CD14-positive monocyte (primary cell): ENCODE data around the gene PTPRR. TPM values are rescaled to one million over a fixed set of nuclear protein-coding genes. Genes with fewer than 3 reads are reported as not detected.

ENCODE experiments used
- DNase-seq, 3 donors: peaks; one replicate each; pipeline ENCODE4 v3.0.0-alpha.2; 2011 to 2022
- H2AFZ ChIP-seq: 2 replicates; pipeline ENCODE4 v1.6.0; 2012; ENCODE audit warnings: mild to moderate bottlenecking, low read depth, low read length, inconsistent platforms; ENCODE audit not compliant: insufficient read depth, poor library complexity, severe bottlenecking
- H3K27ac ChIP-seq, 2 donors: 1 replicate in 1 of 2; 2 replicates in 1 of 2; pipeline ENCODE4 v1.5.1; 2012 to 2013; ENCODE audit warnings: low read length in 2 of 2, control low read depth in 1 of 2, inconsistent platforms in 1 of 2, low read depth in 1 of 2, mild to moderate bottlenecking in 1 of 2
- H3K27me3 ChIP-seq, 2 donors: one replicate each; pipeline versions ENCODE4 v1.6.0 to v1.6.1; 2011 to 2013; ENCODE audit warnings: low read length in 2 of 2; ENCODE audit not compliant: control insufficient read depth in 2 of 2, insufficient read depth in 2 of 2
- H3K36me3 ChIP-seq, 2 donors: replicated peaks in 1 of 2; 1 replicate in 1 of 2; 2 replicates in 1 of 2; pipeline versions ENCODE4 v1.5.1 to v1.6.1; 2012 to 2013; ENCODE audit warnings: low read length in 2 of 2, control low read depth in 1 of 2, inconsistent platforms in 1 of 2, mild to moderate bottlenecking in 1 of 2; ENCODE audit not compliant: insufficient read depth in 2 of 2, control insufficient read depth in 1 of 2
- H3K4me1 ChIP-seq, 2 donors: 1 replicate in 1 of 2; 2 replicates in 1 of 2; pipeline versions ENCODE4 v1.5.1 to v1.6.1; 2012 to 2013; ENCODE audit warnings: low read length in 2 of 2, control low read depth in 1 of 2, inconsistent platforms in 1 of 2, mild to moderate bottlenecking in 1 of 2, moderate library complexity in 1 of 2; ENCODE audit not compliant: insufficient read depth in 2 of 2, control insufficient read depth in 1 of 2
- H3K4me2 ChIP-seq: replicated peaks from 2 replicates; pipeline ENCODE3; 2012; ENCODE audit warnings: low read length, moderate library complexity, mild to moderate bottlenecking; ENCODE audit not compliant: poor library complexity, severe bottlenecking; ENCODE audit errors: extremely low read depth
- H3K4me3 ChIP-seq, 3 experiments: fragments of 200-600 bp in 1 of 3; sonication (generic) in 1 of 3; replicated peaks in 1 of 3; 1 replicate in 2 of 3; 2 replicates in 1 of 3; pipeline ENCODE4 v1.5.1; 2011 to 2013; ENCODE audit warnings: low read length in 3 of 3, mild to moderate bottlenecking in 3 of 3, control low read depth in 2 of 3, low read depth in 2 of 3, inconsistent platforms in 1 of 3, moderate library complexity in 1 of 3
- H3K79me2 ChIP-seq: 2 replicates; pipeline ENCODE4 v1.6.0; 2012; ENCODE audit warnings: mild to moderate bottlenecking, control low read depth, inconsistent platforms, low read length, moderate library complexity; ENCODE audit not compliant: insufficient read depth
- H3K9ac ChIP-seq: 2 replicates; pipeline ENCODE4 v1.6.0; 2017; ENCODE audit warnings: low read length, mild to moderate bottlenecking; ENCODE audit not compliant: insufficient read depth, poor library complexity, severe bottlenecking
- H3K9me3 ChIP-seq, 2 donors: replicated peaks in 1 of 2; 1 replicate in 1 of 2; 2 replicates in 1 of 2; pipeline versions ENCODE4 v1.5.1 to v1.6.1; 2012 to 2013; ENCODE audit warnings: low read length in 2 of 2, control low read depth in 1 of 2; ENCODE audit not compliant: control insufficient read depth in 1 of 2, insufficient read depth in 1 of 2
- H4K20me1 ChIP-seq: 2 replicates; pipeline ENCODE4 v1.6.0; 2012; ENCODE audit warnings: mild to moderate bottlenecking, low read length, control low read depth, moderate library complexity; ENCODE audit not compliant: insufficient read depth
- H3K27ac Mint-ChIP-seq, 7 donors: one replicate each; pipeline ENCODE4 v1.8.0; 2020; ENCODE audit warnings: mild to moderate bottlenecking in 7 of 7, mixed read lengths in 7 of 7, moderate library complexity in 6 of 7, inconsistent platforms in 2 of 7
- H3K27me3 Mint-ChIP-seq, 3 donors: one replicate each; pipeline ENCODE4 v1.8.0; 2021 to 2022; ENCODE audit warnings: low read depth in 3 of 3, mild to moderate bottlenecking in 3 of 3, mixed read lengths in 3 of 3, moderate library complexity in 3 of 3, inconsistent platforms in 1 of 3
- H3K36me3 Mint-ChIP-seq, 2 donors: one replicate each; pipeline ENCODE4 v1.8.0; 2020; ENCODE audit warnings: mixed read lengths in 2 of 2, inconsistent platforms in 1 of 2, mild to moderate bottlenecking in 1 of 2
- H3K4me1 Mint-ChIP-seq: one replicate; pipeline ENCODE4 v1.8.0; 2020; ENCODE audit warnings: mild to moderate bottlenecking, mixed read lengths
- H3K4me3 Mint-ChIP-seq, 2 donors: one replicate each; pipeline ENCODE4 v1.8.0; 2020; ENCODE audit warnings: mild to moderate bottlenecking in 2 of 2, mixed read lengths in 2 of 2, moderate library complexity in 1 of 2
- H3K9me3 Mint-ChIP-seq, 7 donors: one replicate each; pipeline ENCODE4 v1.8.0; 2020 to 2022; ENCODE audit warnings: mixed read lengths in 7 of 7, mild to moderate bottlenecking in 6 of 7, moderate library complexity in 6 of 7, inconsistent platforms in 2 of 7
- CTCF ChIP-seq: fragments of 200-600 bp; IDR thresholded peaks from one replicate; pipeline ENCODE4 v1.8.0; 2022; ENCODE audit warnings: antibody characterized with exemption, mild to moderate bottlenecking
- WGBS: methylation state at CpG from one replicate; pipeline ENCODE4 v1.1.5; 2013; ENCODE audit warnings: missing lambda C conversion rate; ENCODE audit not compliant: insufficient coverage; 5-methylcytosine and 5-hydroxymethylcytosine counted together
- intact Hi-C, 2 donors: fragments of 100-400 bp; cut with micrococcal nuclease; formaldehyde crosslinking; loops; one replicate each; pipeline versions ENCODE4 v1.15.0 to v1.15.1; 2023
- polyA plus RNA-seq, 3 donors: library from polyadenylated mRNA; depleted of rRNA in 1 of 3; unstranded in 2 of 3; stranded (reverse) in 1 of 3; fragments of 300-500 nt in 2 of 3; fragments of >200 nt in 1 of 3; fragmentation: Illumina TruSeq in 2 of 3; gene quantifications; 1 replicate in 2 of 3; 2 replicates in 1 of 3; pipeline ENCODE4 v1.2.3, GENCODE V29; 2012 to 2021

The PTPRR gene
- polyA plus RNA-seq, 3 donors = not detected

GRCh38 chr12:70640901-70641300 is 279.6 kb downstream of the PTPRR start:
- H4K20me1 ChIP-seq = no peaks in the 10 kb centered on the region
- H3K4me3 ChIP-seq = no peak overlapping the region
- DNase-seq = no peak
- no peak overlapping the region for H3K9ac ChIP-seq
- H3K79me2 ChIP-seq = no peaks in the 10 kb centered on the region
- 100% methylated on average over 1 of the region's 1 CpG for WGBS
- no peak overlapping the region for H3K4me3 Mint-ChIP-seq
- no peaks in the 10 kb centered on the region for H3K4me1 ChIP-seq
- intact Hi-C loops = no loop called here
- peaks cover under 1% of the 10 kb centered on the region for H3K4me1 Mint-ChIP-seq
- H3K9me3 Mint-ChIP-seq = peaks cover 0 to 2% (median 0%) of the 10 kb centered on the region in 7 donors
- H3K27ac ChIP-seq = no peak overlapping the region
- no peak overlapping the region for H2AFZ ChIP-seq
- no peaks in the 10 kb centered on the region for H3K36me3 Mint-ChIP-seq
- no peaks in the 10 kb centered on the region for H3K9me3 ChIP-seq
- no peak overlapping the region for H3K4me2 ChIP-seq
- peaks cover 0 to 3% (median 2%) of the 10 kb centered on the region in 3 donors for H3K27me3 Mint-ChIP-seq
- H3K27ac Mint-ChIP-seq = no peak overlapping the region
- TF ChIP-seq CTCF = no peak
- no peaks in the 10 kb centered on the region for H3K27me3 ChIP-seq
- H3K36me3 ChIP-seq = no peaks in the 10 kb centered on the region

GRCh38 chr12:70639535-70639934 is 281.0 kb downstream of the PTPRR start:
- TF ChIP-seq CTCF = no peak
- DNase-seq = no peak
- Histone ChIP-seq H3K27ac (no peak overlapping the region), H3K4me3 (no peak overlapping the region), H3K4me1 (no peaks in the 10 kb centered on the region), H2AFZ (no peak overlapping the region), H3K4me2 (no peak overlapping the region), H3K27me3 (no peaks in the 10 kb centered on the region), H3K9ac (no peak overlapping the region), H3K36me3 (no peaks in the 10 kb centered on the region), H3K79me2 (no peaks in the 10 kb centered on the region), H4K20me1 (no peaks in the 10 kb centered on the region), H3K9me3 (no peaks in the 10 kb centered on the region)
- H3K9me3 Mint-ChIP-seq = peaks cover 0 to 6% (median 2%) of the 10 kb centered on the region in 7 donors
- WGBS = no CpG with 5 or more reads among the region's 2 CpGs
- intact Hi-C loops = no loop called here
- no peak overlapping the region for H3K27ac Mint-ChIP-seq
- peaks cover 0 to 3% (median 2%) of the 10 kb centered on the region in 3 donors for H3K27me3 Mint-ChIP-seq
- no peaks in the 10 kb centered on the region for H3K4me1 Mint-ChIP-seq
- H3K36me3 Mint-ChIP-seq = no peaks in the 10 kb centered on the region
- H3K4me3 Mint-ChIP-seq = no peak overlapping the region
